ENCODE results near the gene SEPTIN5.
"Not testable (repeated sequence)": the region's sequence is repeated elsewhere in the genome, so short reads cannot be mapped to it uniquely, and the experiment has no call there.

SEPTIN5 gene

GRCh38 chr22:19714312-19715187, at the start of gene SEPTIN5:
Gene SEPTIN5 (plus strand): TSS chr22:19714503. CDS start chr22:19714589, 86 bp downstream.
- DNase-seq, result no peak

DNA sequence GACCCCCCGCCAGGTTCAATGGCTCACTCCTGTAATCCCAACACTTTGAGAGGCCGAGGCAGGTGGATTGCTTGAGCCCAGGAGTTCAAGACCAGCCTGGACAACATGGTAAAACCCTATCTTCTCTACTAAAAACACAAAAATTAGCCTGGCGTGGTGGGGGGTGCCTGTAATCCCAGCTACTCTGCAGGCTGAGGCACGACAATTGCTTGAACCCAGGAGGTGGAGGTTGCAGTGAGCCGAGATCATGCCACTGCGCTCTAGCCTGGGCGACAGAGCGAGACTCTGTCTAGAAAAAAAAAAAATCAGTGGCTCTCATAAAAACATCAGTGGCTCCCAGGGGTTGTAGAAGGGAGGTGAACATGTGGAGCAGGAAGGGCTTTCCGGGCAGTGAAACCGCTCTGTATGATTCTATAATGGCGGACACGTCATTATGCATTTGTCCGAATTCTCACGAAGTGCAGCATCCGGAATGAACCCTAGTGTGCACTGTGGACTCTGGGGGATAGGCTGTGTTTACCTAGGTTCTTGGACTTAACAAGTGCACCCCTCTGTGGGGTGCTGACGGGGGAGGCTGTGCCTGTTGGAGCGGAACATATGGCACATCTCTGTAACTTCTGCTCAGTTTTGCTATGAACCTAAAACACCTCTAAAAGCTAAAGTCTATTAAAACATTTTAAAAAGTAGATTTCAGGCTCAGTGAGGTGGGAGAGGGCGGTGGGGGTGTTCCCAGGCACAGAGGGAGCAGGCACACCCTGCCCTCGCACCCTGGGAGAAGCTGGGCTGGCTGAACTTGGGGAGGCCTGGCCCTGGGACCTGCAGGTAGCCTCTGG, 49.1 kb upstream of the SEPTIN5 start:
- DNase-seq, result no peak

GRCh38 chr22:19665784-19666672, 48.3 kb upstream of the SEPTIN5 start:
- DNase-seq, result no peak

DNA sequence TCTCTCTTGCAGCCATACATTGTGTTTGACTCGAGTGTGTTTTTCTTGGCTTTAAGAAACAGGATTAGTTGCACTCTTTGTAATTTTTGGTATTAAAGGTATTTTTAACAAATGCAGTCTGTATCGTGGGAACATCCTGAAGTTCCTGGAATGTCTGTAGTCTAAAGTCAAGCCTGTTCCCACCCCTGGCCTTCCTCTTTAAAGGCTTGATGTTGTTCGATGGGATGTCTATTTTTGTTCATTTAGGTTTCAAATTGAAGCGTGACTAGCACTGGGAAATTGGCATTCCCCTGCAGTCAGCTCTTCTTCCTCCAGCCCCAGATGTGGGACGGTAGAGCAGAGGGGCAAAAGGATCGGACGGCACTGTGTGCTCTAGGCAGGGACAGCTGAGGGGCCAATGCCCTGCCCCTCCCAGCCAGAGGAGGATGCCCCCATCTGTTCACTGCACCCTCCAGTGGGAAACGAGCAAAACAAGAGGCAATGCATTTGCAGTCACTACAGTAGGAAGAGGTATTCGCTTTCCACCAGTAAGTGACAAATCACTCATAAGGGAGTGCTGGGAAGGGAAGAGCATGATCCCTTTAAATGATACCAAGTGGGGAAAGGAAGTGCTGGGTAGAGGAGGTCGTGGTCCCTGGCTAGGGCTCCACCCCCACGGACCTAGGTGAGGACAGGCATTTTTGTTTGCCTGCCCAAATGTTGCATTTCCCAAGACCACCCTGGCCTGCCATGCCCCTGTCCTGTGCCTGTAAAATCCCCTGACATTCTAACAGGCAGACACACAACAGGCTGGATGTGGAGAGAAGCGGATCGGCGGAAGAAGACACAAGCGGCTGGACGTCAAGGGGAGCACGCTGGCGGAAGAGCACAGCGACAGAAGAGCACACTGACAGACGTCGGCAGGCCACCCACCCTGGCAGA, 47.4 kb upstream of the SEPTIN5 start:
- DNase-seq, result no peak

- no peak for DNase-seq
Observed at GRCh38 chr22:19667872-19668740, 46.2 kb upstream of the SEPTIN5 start.

GRCh38 chr22:19668748-19669147, 45.6 kb upstream of the SEPTIN5 start:
- DNase-seq, result no peak

- DNase-seq, result no peak
Observed at GRCh38 chr22:19669570-19669969, 44.7 kb upstream of the SEPTIN5 start.

DNA sequence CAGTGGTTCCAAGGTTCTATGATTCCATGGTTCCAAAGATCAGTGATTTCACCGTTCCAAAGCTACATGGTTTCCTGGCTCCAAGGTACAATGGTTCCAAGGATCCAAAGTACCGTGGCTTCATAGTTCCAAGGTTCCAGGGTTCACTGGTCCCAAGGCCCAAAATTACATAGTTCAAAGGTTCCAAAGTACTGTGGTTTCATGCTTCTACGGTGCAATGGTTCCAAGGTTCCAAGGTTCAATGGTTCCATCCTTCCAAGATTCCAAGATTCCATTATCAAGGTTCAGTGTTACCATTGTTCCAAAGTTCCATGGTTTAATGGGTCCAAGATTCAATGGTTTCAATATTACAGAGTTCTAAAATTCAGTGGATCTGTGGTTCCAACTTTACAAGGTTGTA, 43.0 kb upstream of the SEPTIN5 start:
- DNase-seq, result no peak

GRCh38 chr22:19672054-19672776, 42.1 kb upstream of the SEPTIN5 start:
- DNase-seq, result no peak

GRCh38 chr22:19673660-19674059, 40.6 kb upstream of the SEPTIN5 start:
- DNase-seq, result no peak

GRCh38 chr22:19674129-19674928, 40.0 kb upstream of the SEPTIN5 start:
- DNase-seq, result no peak

DNA sequence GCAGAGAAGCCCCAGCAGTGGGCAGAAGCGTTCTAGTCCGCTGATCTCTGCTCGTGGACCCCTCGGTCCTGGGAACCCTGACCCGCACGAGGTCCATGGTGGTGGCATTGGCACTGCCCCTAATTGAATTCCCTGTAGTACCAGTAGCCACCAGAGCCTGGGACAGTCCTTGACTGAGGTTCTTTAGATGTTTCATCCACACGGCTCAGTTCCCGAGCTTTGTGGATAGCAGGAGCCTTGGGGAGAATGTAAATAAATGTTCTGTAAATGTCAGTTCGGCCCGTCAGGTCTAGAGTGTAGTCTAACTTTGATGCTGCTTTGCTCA, 39.4 kb upstream of the SEPTIN5 start:
- no peak for DNase-seq

DNA sequence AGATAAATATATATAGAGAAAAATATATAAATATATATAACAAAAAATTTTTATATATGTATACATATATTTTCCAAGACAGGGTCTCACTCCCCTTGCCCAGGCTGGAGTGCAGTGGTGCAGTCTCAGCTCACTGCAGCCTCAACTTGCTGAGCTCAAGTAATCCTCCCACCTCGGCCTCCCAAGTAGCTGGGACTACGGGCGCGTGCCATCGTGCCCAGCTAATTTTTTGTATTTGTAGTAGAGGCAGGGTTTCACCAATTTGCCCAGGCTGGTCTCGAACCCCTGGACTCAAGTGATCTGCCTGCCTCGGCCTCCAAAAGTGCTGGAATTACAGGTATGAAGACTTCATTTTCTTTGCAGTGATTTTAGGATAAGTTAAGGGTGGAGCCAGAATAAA, 38.9 kb upstream of the SEPTIN5 start:
- DNase-seq, result no peak

DNA sequence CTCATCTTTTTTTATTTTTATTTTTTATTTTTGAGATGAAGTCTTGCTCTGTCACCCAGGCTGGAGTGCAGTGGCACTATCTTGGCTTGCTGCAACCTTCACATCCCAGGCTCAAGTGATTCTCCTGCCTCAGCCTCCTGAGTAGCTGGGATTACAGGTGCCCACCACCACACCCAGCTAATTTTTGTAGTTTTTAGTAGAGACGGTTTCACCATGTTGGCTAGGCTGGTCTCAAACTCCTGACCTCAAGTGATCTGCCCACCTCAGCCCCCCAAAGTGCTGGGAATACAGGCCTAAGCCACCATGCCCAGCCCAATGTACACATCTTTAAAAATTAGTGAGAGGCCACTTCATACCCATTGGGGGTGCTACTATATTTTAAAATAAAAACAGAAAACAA, 37.9 kb upstream of the SEPTIN5 start:
- DNase-seq, result not testable (repeated sequence)

DNA sequence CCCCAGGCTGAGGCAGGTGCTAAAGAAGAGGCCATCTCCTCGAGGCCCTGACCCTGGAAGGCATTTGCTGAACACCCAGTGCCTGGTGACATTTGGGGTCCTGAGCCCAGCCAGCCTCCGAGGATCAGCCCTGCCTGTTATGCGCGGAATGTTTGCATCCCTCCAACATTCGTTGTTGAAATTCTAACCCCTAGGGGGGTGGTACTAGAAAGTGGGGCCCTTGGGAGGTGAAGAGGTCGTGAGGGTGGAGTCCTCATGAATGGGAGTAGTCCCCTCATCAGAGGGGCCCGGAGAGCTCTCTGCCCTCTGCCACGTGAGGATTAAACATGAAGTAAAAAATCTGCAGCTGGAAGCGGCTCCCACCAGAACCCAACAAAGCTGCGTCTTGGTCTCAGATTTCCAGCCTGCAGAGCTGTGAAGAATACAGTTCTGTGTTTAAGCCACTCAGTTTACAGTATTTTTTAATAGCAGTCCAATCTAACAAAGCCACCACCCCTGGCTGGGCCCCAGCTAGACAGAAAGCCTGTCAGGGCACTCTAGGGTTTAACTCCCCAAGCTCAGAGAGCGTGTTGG, 35.3 kb upstream of the SEPTIN5 start:
- DNase-seq, result no peak

- DNase-seq, result peak; percentile 83
Observed at GRCh38 chr22:19679522-19680101, 34.7 kb upstream of the SEPTIN5 start.

GRCh38 chr22:19680287-19680881, 33.9 kb upstream of the SEPTIN5 start:
- no peak for DNase-seq
